Upper lobe of left lung (tissue), 6 donors: ENCODE data around the gene FBXL19. TPM values are rescaled to one million over a fixed set of nuclear protein-coding genes. Genes with fewer than 3 reads are reported as not detected.
A peak's percentile ranks its signal among the peaks of the same experiment; 100 is the strongest.

Experiments
- ATAC-seq, 2 donors: fragments of 200-7000 bp; cut with Tn5 transposase; one replicate each; pipeline ENCODE4 v1.9.1; 2022; ENCODE audit warnings: mild to moderate bottlenecking in 2 of 2, moderate library complexity in 2 of 2; ENCODE audit not compliant: low FRiP score in 2 of 2
- DNase-seq, 2 donors: peaks; one replicate each; pipeline ENCODE4 v3.0.0-alpha.2; 2019 to 2020
- H3K27ac ChIP-seq, 4 donors: fragments of 200-600 bp; sonication (generic); one replicate each; pipeline ENCODE4 v1.5.1; 2016 to 2019
- H3K27me3 ChIP-seq, 4 donors: fragments of 200-600 bp; sonication (generic); one replicate each; pipeline ENCODE4 v1.5.1; 2017 to 2019
- H3K36me3 ChIP-seq, 4 donors: fragments of 200-600 bp; sonication (generic); one replicate each; pipeline ENCODE4 v1.5.1; 2016 to 2019
- H3K4me1 ChIP-seq, 4 donors: fragments of 200-600 bp; sonication (generic); one replicate each; pipeline ENCODE4 v1.5.1; 2018 to 2019
- H3K4me3 ChIP-seq, 4 donors: fragments of 200-600 bp; sonication (generic); one replicate each; pipeline ENCODE4 v1.5.1; 2017 to 2019; ENCODE audit warnings: mild to moderate bottlenecking in 2 of 4, moderate library complexity in 1 of 4
- H3K9me3 ChIP-seq, 4 donors: fragments of 200-600 bp; sonication (generic); one replicate each; pipeline ENCODE4 v1.5.1; 2018 to 2019
- EP300 ChIP-seq, 4 donors: sonication (generic); formaldehyde crosslinking; IDR thresholded peaks; one replicate each; pipeline ENCODE4 v1.5.1; 2017; ENCODE audit warnings: antibody characterized with exemption in 4 of 4, control low read depth in 2 of 4
- POLR2A ChIP-seq, 4 donors: fragments of 450-650 bp; IDR thresholded peaks; one replicate each; pipeline ENCODE4 v1.5.1; 2016 to 2017; ENCODE audit warnings: antibody characterized with exemption in 4 of 4, mild to moderate bottlenecking in 2 of 4
- POLR2AphosphoS5 ChIP-seq, 2 donors: sonication (generic); formaldehyde crosslinking; IDR thresholded peaks; one replicate each; pipeline ENCODE4 v1.5.1; 2017; ENCODE audit warnings: antibody characterized with exemption in 2 of 2
- WGBS, 2 donors: methylation state at CpG; one replicate each; pipeline ENCODE4 v1.1.5; 2017 to 2018; 5-methylcytosine and 5-hydroxymethylcytosine counted together
- total RNA-seq, 6 donors: library from RNA; depleted of rRNA in 4 of 6; stranded (reverse); fragments of >200 nt in 4 of 6; gene quantifications; one replicate each; pipeline versions ENCODE4 v1.1.0 to v1.2.1, GENCODE V29; 2016 to 2021
- TF ChIP-seq, protein P1 (sequence below), 6 experiments: fragments of 450-650 bp in 4 of 6; fragments of 200-600 bp in 2 of 6; sonication (generic) in 2 of 6; IDR thresholded peaks; one replicate each; pipeline ENCODE4 v1.5.1; 2016 to 2019; ENCODE audit warnings: antibody characterized with exemption in 6 of 6
- donor health status: DM: no; HTN: no; CAD: no; lungs with moderate emphysema.
- donor health status: DM: no; HTN: yes; CAD: no; lungs with severe emphysema.

The FBXL19 gene
- total RNA-seq, 6 donors from 2014 or later = 7.3 to 40.9 (median 15.5) TPM

GRCh38 chr16:30946671-30947540, 23.5 kb downstream of the FBXL19 start:
- Histone ChIP-seq H3K27ac (no peak overlapping the region), H3K9me3 (no peaks in the 10 kb centered on the region), H3K36me3 (peaks cover 0 to 26% (median 2%) of the 10 kb centered on the region in 4 donors), H3K4me3 (no peak overlapping the region), H3K27me3 (no peaks in the 10 kb centered on the region), H3K4me1 (peaks cover 27 to 43% (median 35%) of the 10 kb centered on the region in 4 donors)
- 92 to 95% methylated on average over 26 to 33 of the region's 38 CpGs for WGBS, 2 donors
- no peak for TF ChIP-seq EP300 (IDR thresholded peaks at IDR 0.05)
- DNase-seq (peak in 1 of 2 donors; percentile 83), ATAC-seq (no peak)

- DNase-seq (no peak), ATAC-seq (no peak)
- peaks cover 0 to 23% (median 2%) of the 10 kb centered on the region in 4 donors for H3K36me3 ChIP-seq
- no peak overlapping the region for H3K4me3 ChIP-seq
- peaks cover 22 to 37% (median 29%) of the 10 kb centered on the region in 4 donors for H3K4me1 ChIP-seq
- WGBS, 2 donors = 74 to 77% methylated on average over 1 to 3 of the region's 3 CpGs
- TF ChIP-seq POLR2AphosphoS5 (IDR thresholded peaks at IDR 0.05) (no peak), EP300 (IDR thresholded peaks at IDR 0.05) (no peak)
- no peaks in the 10 kb centered on the region for H3K27me3 ChIP-seq
- H3K9me3 ChIP-seq = no peaks in the 10 kb centered on the region
- H3K27ac ChIP-seq = peak overlapping the region; percentile 86 to 99 (median 97)
These were observed 24.1 kb downstream of the FBXL19 start for GRCh38 chr16:30947541-30947858.

DNA sequence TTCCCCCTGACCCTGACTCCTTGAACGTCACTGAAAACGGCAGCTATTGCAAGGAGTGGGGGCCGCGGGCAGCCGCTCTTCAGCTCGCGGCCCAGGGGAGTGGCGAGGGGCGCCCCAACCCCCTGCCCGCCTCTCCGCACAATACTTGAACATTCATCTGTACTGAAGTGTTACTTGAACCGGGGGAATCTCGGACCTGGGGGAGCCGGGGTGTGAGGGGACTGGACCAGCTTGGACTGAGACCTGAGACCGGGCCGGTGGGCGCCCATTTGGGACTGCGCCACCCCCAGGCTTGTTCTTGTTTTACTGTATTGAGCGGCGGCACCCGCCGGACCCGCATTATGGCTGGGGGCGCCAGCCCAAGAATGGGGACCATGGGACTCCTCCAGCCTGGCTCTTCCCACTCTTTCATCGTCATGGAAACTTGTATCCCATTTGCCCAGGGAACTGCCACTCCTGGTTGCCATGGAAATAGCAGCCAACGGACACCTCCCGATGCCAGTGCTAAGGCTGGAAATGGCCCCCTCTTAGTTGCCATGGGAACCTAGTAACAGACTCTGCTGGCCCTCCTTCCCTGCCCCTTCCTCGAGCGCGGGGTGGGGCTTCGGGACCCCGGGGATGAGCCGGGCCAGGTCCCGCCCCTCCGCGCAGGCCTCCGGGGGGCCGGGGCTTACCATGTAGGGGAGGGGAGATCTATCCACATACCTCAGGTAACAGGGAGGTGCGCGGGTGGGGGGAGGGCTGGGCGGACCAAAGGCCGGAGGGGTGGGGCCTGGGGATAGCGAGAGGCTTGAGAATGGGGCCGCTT, 24.7 kb downstream of the FBXL19 start:
- H3K4me3 ChIP-seq = peak overlapping the region; percentile 89 to 99 (median 99)
- H3K36me3 ChIP-seq = peaks cover 0 to 18% (median 2%) of the 10 kb centered on the region in 4 donors
- ATAC-seq (peak; percentile 76 to 83), DNase-seq (peak; percentile 92)
- no peaks in the 10 kb centered on the region for H3K9me3 ChIP-seq
- H3K27me3 ChIP-seq = no peaks in the 10 kb centered on the region
- H3K4me1 ChIP-seq = peaks cover 22 to 37% (median 29%) of the 10 kb centered on the region in 4 donors
- WGBS, 2 donors = 0 to 50% methylated on average over 3 to 31 of the region's 44 CpGs
- TF ChIP-seq EP300 (IDR thresholded peaks at IDR 0.05) (no peak), POLR2AphosphoS5 (IDR thresholded peaks at IDR 0.05) (no peak), POLR2A (IDR thresholded peaks at IDR 0.05) (no peak)
- TF ChIP-seq, protein P1, sequence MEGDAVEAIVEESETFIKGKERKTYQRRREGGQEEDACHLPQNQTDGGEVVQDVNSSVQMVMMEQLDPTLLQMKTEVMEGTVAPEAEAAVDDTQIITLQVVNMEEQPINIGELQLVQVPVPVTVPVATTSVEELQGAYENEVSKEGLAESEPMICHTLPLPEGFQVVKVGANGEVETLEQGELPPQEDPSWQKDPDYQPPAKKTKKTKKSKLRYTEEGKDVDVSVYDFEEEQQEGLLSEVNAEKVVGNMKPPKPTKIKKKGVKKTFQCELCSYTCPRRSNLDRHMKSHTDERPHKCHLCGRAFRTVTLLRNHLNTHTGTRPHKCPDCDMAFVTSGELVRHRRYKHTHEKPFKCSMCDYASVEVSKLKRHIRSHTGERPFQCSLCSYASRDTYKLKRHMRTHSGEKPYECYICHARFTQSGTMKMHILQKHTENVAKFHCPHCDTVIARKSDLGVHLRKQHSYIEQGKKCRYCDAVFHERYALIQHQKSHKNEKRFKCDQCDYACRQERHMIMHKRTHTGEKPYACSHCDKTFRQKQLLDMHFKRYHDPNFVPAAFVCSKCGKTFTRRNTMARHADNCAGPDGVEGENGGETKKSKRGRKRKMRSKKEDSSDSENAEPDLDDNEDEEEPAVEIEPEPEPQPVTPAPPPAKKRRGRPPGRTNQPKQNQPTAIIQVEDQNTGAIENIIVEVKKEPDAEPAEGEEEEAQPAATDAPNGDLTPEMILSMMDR (IDR thresholded peaks at IDR 0.05) = no peak
- H3K27ac ChIP-seq = peak overlapping the region; percentile 86 to 99 (median 97)

GRCh38 chr16:30948667-30949649, 25.6 kb downstream of the FBXL19 start, which contains the start of gene ORAI3:
ORAI3 (plus strand) TSS chr16:30949068; CDS start chr16:30949290, 222 bp downstream.
- peak; percentile 89 to 90 for DNase-seq
- TF ChIP-seq, protein P1 (IDR thresholded peaks at IDR 0.05) = no peak
- no peak for TF ChIP-seq EP300 (IDR thresholded peaks at IDR 0.05)
- peak; percentile 40 to 79 for TF ChIP-seq POLR2AphosphoS5 (IDR thresholded peaks at IDR 0.05)
- peak in 3 of 4 donors; percentile 24 to 88 (median 72) for TF ChIP-seq POLR2A (IDR thresholded peaks at IDR 0.05)
- H3K4me1 ChIP-seq = peaks cover 22 to 46% (median 31%) of the 10 kb centered on the region in 4 donors
- WGBS, 2 donors = 1 to 4% methylated on average over 14 to 19 of the region's 70 CpGs
- H3K9me3 ChIP-seq = no peaks in the 10 kb centered on the region
- H3K27ac ChIP-seq = peak within 1 kb of the TSS; percentile 86 to 99 (median 97)
- H3K36me3 ChIP-seq = peaks cover 0 to 21% (median 0%) of the 10 kb centered on the region in 4 donors
- H3K4me3 ChIP-seq = peak within 1 kb of the TSS; percentile 89 to 99 (median 99)
- no peaks in the 10 kb centered on the region for H3K27me3 ChIP-seq
- peak; percentile 84 to 86 for ATAC-seq
